Tibial nerve (tissue), 4 donors: ENCODE data around the gene TMEM204. TPM values are rescaled to one million over a fixed set of nuclear protein-coding genes. Genes with fewer than 3 reads are reported as not detected.
"Not testable (repeated sequence)": the region's sequence is repeated elsewhere in the genome, so short reads cannot be mapped to it uniquely, and the experiment has no call there.

Source experiments
- DNase-seq, 2 donors: peaks; one replicate each; pipeline ENCODE4 v3.0.0-alpha.2; 2019; ENCODE audit warnings: low spot score in 2 of 2
- H3K27ac ChIP-seq, 4 donors: fragments of 200-600 bp; sonication (generic) in 3 of 4; one replicate each; pipeline ENCODE4 v1.5.1; 2017 to 2019; ENCODE audit warnings: mild to moderate bottlenecking in 1 of 4
- H3K27me3 ChIP-seq, 2 donors: fragments of 200-600 bp; sonication (generic) in 1 of 2; one replicate each; pipeline versions ENCODE4 v1.5.1 to v1.6.0; 2017 to 2019
- H3K36me3 ChIP-seq, 3 donors: fragments of 200-600 bp; sonication (generic); one replicate each; pipeline ENCODE4 v1.5.1; 2018 to 2019
- H3K4me1 ChIP-seq, 4 donors: fragments of 200-600 bp; sonication (generic) in 3 of 4; one replicate each; pipeline ENCODE4 v1.5.1; 2017 to 2019
- H3K4me3 ChIP-seq, 4 donors: fragments of 200-600 bp; sonication (generic) in 3 of 4; one replicate each; pipeline ENCODE4 v1.5.1; 2017 to 2019; ENCODE audit warnings: mild to moderate bottlenecking in 1 of 4, moderate library complexity in 1 of 4
- H3K9me3 ChIP-seq, 4 donors: fragments of 200-600 bp; sonication (generic) in 3 of 4; one replicate each; pipeline ENCODE4 v1.5.1; 2017 to 2019
- EP300 ChIP-seq, 2 donors: sonication (generic); formaldehyde crosslinking; IDR thresholded peaks; one replicate each; pipeline ENCODE4 v1.6.1; 2017; ENCODE audit warnings: antibody characterized with exemption in 2 of 2, mild to moderate bottlenecking in 1 of 2
- POLR2A ChIP-seq, 2 donors: fragments of 450-650 bp; IDR thresholded peaks; one replicate each; pipeline ENCODE4 v1.6.1; 2017; ENCODE audit warnings: antibody characterized with exemption in 2 of 2, mild to moderate bottlenecking in 2 of 2, moderate library complexity in 2 of 2
- WGBS, 2 donors: methylation state at CpG; one replicate each; pipeline ENCODE4 v1.1.5; 2018; 5-methylcytosine and 5-hydroxymethylcytosine counted together
- total RNA-seq, 4 donors: library from RNA; depleted of rRNA; stranded (reverse); fragments of >200 nt; gene quantifications; one replicate each; pipeline ENCODE4 v1.1.0, GENCODE V29; 2016
- TF ChIP-seq, protein P1 (sequence below), 5 experiments: fragments of 200-600 bp in 3 of 5; fragments of 450-650 bp in 2 of 5; sonication (generic) in 3 of 5; IDR thresholded peaks; one replicate each; pipeline ENCODE4 v1.5.1; 2016 to 2019; ENCODE audit warnings: antibody characterized with exemption in 5 of 5, mild to moderate bottlenecking in 3 of 5, moderate library complexity in 2 of 5

Gene TMEM204
- total RNA-seq, 4 donors from 2014 or later = 46.3 to 53.7 (median 48.9) TPM

DNA sequence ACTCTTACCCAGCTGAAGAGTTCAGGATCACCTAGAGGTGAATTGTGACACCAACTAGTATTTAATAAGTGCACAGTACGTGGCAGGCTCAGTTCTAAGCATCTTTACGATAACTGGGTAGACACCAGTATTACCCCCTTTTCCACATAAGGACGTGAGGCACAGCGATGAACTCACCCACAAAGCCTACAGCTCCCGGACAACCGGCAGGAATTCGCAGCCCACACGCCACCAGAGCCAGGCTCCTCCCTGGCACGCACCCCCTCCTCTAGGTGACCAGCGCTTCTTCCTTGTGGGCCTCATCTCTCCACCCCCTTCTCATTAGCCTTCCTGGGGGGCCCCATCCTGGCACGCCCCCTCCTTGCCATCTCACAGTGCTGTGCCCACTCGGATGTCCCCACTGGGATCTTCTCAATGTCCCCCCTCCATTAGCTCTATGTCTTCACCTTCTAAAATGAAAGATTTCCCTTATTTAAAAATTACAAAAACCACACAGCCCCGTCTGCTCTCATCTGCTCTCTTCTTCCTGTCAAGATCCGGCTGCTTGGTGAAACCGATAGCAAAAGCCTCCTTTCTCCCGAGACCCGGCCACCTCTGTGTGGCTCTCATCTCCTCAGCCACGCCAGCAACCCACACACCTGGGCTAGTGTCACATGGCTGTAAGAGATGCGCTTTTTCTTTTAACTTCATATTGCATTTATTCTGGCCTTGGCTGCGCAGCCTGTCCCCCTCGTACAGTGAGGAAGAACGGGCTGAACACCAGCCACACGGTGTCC is 57.7 kb downstream of the TMEM204 start:
- Histone ChIP-seq H3K36me3 (peaks cover 0 to 95% (median 0%) of the 10 kb centered on the region in 3 donors), H3K4me3 (no peak overlapping the region), H3K27ac (no peak overlapping the region), H3K27me3 (no peaks in the 10 kb centered on the region), H3K9me3 (no peaks in the 10 kb centered on the region), H3K4me1 (no peaks in the 10 kb centered on the region)
- TF ChIP-seq, protein P1, sequence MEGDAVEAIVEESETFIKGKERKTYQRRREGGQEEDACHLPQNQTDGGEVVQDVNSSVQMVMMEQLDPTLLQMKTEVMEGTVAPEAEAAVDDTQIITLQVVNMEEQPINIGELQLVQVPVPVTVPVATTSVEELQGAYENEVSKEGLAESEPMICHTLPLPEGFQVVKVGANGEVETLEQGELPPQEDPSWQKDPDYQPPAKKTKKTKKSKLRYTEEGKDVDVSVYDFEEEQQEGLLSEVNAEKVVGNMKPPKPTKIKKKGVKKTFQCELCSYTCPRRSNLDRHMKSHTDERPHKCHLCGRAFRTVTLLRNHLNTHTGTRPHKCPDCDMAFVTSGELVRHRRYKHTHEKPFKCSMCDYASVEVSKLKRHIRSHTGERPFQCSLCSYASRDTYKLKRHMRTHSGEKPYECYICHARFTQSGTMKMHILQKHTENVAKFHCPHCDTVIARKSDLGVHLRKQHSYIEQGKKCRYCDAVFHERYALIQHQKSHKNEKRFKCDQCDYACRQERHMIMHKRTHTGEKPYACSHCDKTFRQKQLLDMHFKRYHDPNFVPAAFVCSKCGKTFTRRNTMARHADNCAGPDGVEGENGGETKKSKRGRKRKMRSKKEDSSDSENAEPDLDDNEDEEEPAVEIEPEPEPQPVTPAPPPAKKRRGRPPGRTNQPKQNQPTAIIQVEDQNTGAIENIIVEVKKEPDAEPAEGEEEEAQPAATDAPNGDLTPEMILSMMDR (IDR thresholded peaks at IDR 0.05) = no peak
- TF ChIP-seq POLR2A (IDR thresholded peaks at IDR 0.05) = no peak
- no peak for TF ChIP-seq EP300 (IDR thresholded peaks at IDR 0.05)
- no peak for DNase-seq
- 91 to 93% methylated on average over 23 of the region's 23 CpGs for WGBS, 2 donors

DNA sequence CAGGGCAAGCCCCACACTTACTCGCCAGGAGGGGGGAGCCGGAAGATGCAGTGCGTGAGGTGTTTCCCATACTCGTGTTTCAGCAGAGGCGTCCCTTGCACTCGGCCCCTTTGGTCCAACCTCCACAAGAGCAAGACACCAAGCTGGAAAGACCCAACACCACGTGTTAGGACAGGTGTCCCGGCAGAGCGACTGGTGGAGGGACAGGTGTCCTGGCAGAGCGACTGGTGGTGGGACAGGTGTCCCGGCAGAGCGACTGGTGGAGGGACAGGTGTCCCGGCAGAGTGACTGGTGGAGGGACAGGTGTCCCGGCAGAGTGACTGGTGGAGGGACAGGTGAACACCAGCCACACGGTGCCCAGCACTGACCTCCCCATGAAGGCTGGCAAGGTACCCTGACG is 59.0 kb downstream of the TMEM204 start:
- Histone ChIP-seq H3K9me3 (no peaks in the 10 kb centered on the region), H3K27ac (no peak overlapping the region), H3K27me3 (no peaks in the 10 kb centered on the region), H3K4me3 (no peak overlapping the region), H3K4me1 (no peaks in the 10 kb centered on the region), H3K36me3 (peaks cover 0 to 94% (median 0%) of the 10 kb centered on the region in 3 donors)
- 83 to 88% methylated on average over 15 to 16 of the region's 16 CpGs for WGBS, 2 donors
- DNase-seq = no peak
- TF ChIP-seq EP300 (IDR thresholded peaks at IDR 0.05) (no peak), POLR2A (IDR thresholded peaks at IDR 0.05) (no peak)
- TF ChIP-seq, protein P1 (IDR thresholded peaks at IDR 0.05) = no peak

DNA sequence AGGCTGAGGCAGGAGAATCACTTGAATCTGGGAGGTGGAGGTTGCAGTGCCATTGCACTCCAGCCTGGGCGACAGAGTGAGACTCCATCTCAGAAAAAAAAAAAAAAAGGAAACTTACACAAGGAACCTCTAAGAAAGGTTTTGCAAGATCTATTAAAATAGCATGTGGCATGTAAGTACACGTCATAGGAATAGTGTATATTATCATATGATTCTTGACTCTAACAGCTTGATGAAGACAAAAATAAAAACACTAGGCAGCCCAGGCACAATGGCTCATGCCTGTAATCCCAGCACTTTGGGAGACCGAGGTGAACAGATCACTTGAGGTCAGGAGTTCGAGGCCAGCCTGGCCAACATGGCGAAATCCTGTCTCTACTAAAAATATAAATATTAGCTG is 62.0 kb downstream of the TMEM204 start:
- DNase-seq, H3K4me1 ChIP-seq, H3K9me3 ChIP-seq, H3K27me3 ChIP-seq, H3K4me3 ChIP-seq, H3K27ac ChIP-seq: not testable (repeated sequence)
- peaks cover 0 to 72% (median 0%) of the 10 kb centered on the region in 3 donors for H3K36me3 ChIP-seq
- WGBS, 2 donors = 83 to 89% methylated on average over 5 of the region's 5 CpGs

DNA sequence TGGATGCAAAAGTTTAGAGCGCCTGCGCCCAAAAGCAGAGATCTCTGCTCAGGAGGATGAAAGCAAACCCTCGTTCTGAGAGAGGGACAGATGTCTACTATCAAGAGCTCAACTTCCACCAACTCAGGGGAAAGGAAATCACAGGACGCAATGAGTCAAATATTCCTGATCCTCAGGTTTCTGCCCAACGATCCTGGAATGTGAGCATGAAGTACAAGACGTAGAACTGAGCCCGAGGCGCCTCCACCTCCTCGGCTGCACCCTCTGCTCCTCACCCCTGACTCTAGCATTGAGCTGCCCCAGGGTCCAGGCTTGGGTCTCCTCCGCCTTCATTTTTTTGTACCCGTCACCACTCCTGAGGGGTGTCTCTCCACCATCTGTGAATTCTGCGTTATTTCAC is 63.0 kb downstream of the TMEM204 start:
- Histone ChIP-seq H3K27me3 (no peaks in the 10 kb centered on the region), H3K4me1 (no peaks in the 10 kb centered on the region), H3K9me3 (no peaks in the 10 kb centered on the region), H3K27ac (no peak overlapping the region), H3K4me3 (no peak overlapping the region), H3K36me3 (peaks cover 0 to 72% (median 0%) of the 10 kb centered on the region in 3 donors)
- no peak for DNase-seq
- WGBS, 2 donors = 89 to 91% methylated on average over 12 of the region's 12 CpGs
- no peak for TF ChIP-seq EP300 (IDR thresholded peaks at IDR 0.05)
- TF ChIP-seq, protein P1 (IDR thresholded peaks at IDR 0.05) = no peak
- no peak for TF ChIP-seq POLR2A (IDR thresholded peaks at IDR 0.05)

DNA sequence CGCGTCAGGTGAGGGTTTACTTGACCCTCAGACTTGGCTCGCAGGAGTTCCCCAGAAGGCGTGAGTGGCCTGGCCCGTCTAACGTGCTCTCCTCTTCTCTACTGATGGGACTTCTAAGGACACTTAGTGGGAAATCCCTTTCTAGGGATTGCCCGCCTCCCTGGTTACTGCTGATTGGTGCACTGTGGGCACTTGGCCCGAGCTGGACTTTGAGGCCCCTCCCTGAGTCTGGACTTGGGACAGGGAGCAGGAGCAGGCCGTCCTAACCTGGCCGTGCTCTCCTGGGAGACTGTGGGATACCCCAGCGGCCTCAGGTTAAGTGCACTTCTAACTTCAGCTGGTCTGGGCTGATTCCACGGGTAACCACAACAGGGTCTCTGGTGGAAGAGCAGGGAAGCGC is 63.7 kb downstream of the TMEM204 start:
- no peaks in the 10 kb centered on the region for H3K9me3 ChIP-seq
- no peaks in the 10 kb centered on the region for H3K4me1 ChIP-seq
- TF ChIP-seq EP300 (IDR thresholded peaks at IDR 0.05) = no peak
- TF ChIP-seq, protein P1 (IDR thresholded peaks at IDR 0.05) = no peak
- TF ChIP-seq POLR2A (IDR thresholded peaks at IDR 0.05) = no peak
- H3K27me3 ChIP-seq = no peaks in the 10 kb centered on the region
- no peak for DNase-seq
- WGBS, 2 donors = 85 to 87% methylated on average over 13 of the region's 13 CpGs
- H3K36me3 ChIP-seq = peaks cover 0 to 72% (median 0%) of the 10 kb centered on the region in 3 donors
- H3K4me3 ChIP-seq = no peak overlapping the region
- H3K27ac ChIP-seq = no peak overlapping the region
